Activated CD4-positive, alpha-beta T cell treated with anti-CD3 and anti-CD28 coated beads, Interleukin-2, amount 50 U/mL, for 16 hours (primary cell): ENCODE measurements around the gene ST8SIA1.
"Not testable (repeated sequence)": the region's sequence is repeated elsewhere in the genome, so short reads cannot be mapped to it uniquely, and the experiment has no call there.

Source experiments
- DNase-seq: peaks from one replicate; pipeline ENCODE4 v3.0.0-alpha.2; 2020

Gene ST8SIA1, protein sequence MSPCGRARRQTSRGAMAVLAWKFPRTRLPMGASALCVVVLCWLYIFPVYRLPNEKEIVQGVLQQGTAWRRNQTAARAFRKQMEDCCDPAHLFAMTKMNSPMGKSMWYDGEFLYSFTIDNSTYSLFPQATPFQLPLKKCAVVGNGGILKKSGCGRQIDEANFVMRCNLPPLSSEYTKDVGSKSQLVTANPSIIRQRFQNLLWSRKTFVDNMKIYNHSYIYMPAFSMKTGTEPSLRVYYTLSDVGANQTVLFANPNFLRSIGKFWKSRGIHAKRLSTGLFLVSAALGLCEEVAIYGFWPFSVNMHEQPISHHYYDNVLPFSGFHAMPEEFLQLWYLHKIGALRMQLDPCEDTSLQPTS

DNA sequence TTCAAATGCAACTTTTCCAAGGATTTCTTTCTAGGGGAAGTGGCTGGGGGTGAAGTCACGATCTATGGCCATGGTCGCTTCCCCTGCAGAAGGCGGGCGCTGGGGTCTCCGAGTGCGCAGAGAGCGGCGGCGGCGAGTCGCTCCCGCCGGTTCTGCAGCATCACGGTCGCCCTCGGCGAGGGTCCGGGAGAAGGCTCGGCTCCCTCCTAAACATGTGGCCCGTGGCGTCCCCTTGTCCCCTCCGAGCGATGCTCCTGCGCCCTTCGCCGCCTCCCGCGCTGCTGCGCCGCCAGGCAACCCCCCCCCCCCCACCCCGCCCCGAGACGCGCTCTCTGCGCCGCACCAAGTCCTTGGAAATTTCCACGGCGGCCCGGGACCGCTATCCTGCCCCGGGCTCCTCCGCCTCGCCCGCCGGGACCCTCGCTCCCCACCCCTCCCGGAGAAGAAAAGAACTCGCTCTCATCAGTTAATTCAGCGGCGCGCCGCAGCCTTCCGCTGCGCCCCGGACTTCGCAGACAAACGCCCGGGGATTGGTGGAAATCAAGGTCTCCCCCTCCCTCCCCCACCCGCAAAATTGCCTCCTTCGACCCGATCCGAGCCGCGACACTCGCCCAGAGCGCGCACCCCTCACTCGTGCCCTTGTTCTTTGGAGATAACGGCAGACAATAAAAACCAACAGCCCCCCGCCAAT lies at the start of gene ST8SIA1:
ST8SIA1 (minus strand) TSS at position 298 of the 691 bp plus-strand sequence. CDS start 475 bp downstream, outside the sequence.
- peak; percentile 48 for DNase-seq

DNA sequence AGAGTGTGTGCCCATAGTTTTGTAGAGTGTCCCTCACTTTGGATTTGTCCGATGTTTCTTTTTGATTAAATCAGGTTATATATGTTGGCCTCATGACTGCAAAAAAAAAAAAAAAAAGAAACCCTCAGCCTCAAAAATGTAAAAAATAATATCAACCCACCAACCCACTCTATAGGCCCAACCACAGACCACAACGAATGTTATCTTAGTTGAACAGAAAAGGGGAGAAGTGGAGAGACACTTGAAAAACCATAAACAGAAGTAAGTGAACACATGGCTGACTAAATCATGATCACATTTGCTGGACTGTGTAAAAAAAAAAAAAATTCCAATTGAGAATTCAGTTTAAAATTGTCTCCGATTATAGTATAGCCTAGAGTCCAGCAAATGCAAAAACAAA lies 45.5 kb upstream of the ST8SIA1 start:
- no peak for DNase-seq

DNA sequence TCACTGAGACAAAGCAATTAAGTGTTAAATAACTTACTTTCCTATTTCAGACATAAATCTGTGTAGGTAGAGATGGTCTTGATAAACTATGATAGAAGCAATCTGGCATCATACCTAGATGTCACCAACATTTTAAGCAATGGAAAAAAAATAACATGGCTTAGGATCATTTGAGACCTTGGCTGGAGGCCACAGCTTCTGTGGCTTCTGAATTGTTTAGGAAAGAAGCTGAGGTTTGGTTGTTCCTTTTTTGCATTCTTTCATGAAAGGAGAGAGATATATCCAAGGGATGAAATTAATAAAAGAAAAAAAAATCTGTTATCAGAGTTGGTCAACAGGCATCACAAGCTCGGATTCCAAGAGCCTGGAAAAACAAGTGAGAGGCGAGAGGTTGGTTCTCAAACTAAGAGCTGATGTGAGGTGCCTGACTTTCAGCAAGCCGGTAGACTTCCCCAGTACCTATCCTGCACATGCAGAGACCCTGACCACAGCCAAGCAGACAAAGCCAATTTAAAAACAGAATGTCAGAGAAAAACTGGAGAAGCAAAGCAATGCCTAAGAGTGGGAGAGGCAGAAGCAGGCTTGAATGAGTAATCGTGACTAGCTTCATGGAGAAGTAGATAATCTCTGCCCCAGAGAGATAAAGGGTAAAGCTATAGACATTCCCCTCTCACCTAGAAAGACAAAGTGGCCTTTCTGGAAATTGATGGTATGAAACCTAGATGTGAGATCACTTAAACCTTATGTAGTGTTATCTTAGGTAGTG lies 43.4 kb upstream of the ST8SIA1 start:
- DNase-seq = no peak

DNA sequence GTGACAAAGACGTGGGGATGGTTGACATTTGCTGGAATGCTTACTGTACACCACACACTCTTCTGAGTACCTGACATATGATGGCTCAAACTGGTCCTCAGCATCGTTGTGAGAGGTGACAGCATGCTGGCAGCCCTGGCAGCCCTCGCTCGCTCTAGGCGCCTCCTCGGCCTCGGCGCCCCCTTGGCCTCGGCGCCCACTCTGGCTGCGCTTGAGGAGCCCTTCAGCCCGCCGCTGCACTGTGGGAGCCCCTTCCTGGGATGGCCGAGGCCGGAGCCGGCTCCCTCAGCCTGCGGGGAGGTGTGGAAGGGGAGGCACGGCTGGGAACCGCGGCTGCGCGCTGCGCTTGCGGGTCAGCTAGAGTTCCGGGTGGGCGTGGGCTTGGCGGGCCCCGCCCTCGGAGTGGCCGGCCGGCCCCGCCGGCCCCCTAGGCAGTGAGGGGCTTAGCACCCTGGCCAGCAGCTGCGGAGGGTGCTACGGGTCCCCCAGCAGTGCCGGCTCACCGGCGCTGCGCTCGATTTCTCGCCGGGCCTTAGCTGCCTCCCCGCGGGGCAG lies 42.2 kb upstream of the ST8SIA1 start:
- not testable (repeated sequence) for DNase-seq

DNA sequence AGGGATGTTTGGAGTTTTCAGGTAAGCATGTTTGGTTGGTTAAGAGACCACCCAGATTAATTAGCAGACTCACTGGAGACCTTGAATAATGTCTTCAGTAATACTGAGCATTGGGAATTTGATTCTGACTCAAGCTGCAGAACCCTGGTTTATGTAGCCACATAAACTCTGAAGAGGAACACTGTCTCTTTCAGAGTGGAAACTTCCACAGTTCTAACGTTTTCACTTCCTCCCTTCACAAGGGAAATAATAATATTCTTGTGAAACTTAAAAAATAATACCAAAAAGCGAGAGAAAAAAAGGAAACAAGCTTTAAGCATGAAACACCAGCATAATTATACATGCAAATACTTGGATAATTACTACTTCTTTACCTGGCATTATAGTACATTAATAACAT lies 40.0 kb upstream of the ST8SIA1 start:
- DNase-seq = no peak

DNA sequence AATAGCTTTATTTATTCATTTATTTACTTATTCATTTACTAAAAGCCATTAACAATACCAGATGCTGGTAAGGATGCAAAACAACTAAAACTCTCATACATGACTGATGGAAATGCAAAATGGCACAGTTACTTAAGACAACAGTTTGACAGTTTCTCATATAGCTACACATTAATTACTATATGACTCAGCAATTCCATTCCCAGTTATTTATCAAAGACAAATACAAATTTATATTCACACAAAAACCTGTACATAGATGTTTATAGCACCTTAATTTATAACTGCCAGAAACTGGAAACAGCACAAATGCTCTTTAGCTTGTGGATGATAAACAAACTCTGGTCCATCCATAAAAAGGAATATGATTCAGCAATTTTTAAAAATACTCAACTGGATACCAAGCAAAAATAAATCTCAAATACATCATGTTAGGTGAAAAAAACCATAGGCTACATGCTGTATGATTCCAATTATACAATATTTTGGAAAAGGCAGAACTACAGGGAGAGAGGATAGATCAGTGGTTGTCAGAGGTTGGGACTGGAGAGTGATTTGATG lies 37.9 kb upstream of the ST8SIA1 start:
- DNase-seq = no peak

DNA sequence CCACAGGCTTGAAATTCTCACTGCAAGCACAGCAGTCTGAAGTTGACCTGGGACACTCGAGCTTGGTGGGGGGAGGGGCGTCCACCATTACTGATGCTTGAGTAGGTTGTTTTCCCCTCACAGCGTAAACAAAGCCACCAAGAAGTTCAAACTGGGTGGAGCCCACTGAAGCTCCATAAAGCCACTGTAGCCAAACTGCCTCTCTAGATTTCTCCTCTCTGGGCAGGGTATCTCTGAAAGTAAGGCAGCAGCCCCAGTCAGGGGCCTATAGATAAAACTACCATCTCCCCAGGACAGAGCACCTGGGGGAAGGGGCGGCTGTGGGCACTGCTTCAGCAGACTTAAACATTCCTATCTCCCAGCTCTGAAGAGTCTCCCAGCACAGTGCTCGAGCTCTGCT lies 31.7 kb upstream of the ST8SIA1 start:
- no peak for DNase-seq

DNA sequence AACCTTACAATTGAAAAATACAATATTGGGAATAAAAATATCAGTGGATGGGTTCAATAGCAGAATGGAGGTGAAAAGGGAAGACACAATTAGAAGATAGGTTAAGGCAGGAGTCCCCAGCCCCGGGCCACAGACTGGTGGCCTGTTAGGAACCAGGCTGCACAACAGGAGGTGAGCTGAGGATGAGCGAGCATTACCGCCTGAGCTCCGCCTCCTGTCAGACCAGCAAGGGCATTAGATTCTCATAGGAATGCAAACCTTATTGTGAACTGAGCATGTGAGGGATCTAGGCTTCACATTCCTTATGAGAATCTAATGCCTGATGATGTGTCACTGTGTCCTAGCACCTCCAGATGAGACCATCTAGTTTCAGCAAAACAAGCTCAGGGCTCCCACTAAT lies 27.3 kb upstream of the ST8SIA1 start:
- DNase-seq = no peak

DNA sequence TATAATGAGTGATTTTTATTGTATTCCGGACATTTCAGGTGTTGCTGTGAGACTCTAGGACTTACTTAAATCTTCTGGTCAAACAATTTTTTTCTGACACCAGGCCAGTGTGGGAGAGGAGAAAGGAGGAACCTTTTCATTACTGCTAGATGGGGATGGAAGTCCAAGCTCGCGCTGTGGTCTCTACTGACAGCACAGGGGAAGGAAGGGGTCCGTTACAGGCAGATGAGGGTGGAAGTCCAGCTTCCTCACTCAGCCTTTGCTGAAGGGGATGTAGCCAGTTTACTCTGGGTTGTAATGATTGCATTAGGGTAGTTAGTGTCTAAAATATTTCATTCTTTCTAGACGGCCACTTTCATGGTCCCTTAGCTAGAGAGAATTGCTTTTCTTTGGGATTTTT lies 26.3 kb upstream of the ST8SIA1 start:
- DNase-seq = no peak

DNA sequence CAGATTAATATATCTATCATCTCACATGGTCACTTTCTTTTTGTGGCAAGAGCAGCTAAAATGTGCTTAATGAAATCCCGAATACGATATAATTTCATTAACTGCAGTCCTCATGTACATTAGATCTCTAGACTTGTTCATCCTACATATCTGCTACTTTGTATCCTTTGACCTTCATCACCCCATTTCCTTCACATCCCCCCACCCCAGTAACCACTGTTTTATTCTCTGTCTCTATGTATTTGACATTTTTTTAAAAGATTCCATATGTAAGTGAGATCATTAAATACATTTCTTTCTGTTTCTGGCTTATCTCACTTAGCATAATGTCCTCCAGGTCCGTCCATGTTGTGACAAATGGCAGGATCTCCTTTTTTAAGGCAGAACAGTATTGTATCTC lies 23.0 kb upstream of the ST8SIA1 start:
- no peak for DNase-seq

DNA sequence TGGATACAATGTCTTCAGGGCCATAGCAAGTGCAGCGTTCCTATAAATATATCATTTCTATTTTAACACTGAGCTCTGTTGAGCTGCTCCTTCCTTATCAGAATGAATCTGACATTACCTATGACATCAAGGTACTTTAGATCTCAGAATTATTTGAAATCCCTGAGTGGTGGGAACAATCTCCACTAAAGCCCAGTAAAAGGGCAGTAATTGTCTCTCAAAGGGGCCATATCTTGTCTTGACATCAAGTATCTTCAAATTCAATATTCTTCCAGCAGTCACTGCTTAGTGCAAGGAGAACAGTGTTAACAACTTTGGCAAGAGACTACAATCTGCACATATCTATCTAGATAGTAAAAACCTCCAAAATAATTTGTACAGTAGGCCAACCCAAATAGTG lies 21.7 kb upstream of the ST8SIA1 start:
- DNase-seq = no peak

DNA sequence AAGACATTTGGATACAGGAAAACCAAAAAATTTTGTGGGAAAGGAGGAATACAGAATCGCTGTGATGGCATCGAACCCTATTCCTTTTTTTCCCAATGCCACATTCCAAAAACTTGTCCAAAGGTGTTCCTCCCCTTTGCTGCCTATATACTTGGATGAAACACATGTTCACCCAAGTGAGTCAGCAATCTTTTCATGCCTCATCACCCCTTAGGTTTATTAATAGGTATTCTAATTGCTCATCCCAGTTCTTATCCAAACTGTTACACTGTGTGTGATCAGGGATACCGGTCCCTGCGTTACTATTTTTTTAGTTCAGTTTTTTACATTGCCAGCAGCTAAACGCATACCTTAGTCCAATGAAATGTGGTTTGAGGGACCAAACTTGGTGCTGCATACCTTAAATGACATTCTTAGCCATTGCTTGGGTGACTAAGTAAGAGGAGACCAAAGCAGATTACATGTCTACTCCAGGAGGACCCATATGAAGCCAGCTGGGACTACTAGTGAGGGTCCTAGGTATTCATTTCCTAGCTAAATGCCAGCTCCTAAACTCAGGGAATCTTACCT lies 20.6 kb upstream of the ST8SIA1 start:
- no peak for DNase-seq

DNA sequence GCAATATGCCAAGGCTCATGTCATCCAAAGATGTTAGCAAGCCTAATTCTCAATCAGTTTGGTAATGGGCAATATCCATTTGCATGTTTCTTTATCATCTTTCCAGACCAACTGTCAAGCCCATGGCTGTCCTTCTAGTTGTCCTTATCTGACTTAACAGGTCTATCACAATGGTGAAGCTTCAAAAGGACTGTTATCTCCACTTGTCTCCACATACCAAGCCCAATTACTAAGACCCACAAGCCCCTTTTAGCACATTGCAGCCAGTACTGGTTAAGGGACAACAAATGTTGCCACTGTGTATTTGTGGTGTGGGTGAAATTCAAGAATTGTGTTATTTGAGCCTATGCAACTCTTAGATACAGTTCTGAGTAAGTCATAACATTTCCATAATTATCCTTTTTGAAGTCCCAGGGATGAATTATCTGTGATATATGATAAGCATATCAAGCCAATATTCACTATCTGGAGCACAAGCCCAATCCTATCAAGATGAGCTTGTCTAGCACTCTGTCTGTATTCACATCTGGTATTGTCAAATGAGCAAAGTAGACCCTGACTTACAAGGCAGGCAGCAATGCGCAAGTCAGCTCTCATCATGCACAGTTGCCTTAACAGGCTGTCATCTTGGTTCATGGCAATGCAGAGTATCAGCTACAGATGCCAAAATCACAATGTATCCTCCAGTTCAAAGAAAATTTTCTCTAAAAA lies 19.3 kb upstream of the ST8SIA1 start:
- no peak for DNase-seq

DNA sequence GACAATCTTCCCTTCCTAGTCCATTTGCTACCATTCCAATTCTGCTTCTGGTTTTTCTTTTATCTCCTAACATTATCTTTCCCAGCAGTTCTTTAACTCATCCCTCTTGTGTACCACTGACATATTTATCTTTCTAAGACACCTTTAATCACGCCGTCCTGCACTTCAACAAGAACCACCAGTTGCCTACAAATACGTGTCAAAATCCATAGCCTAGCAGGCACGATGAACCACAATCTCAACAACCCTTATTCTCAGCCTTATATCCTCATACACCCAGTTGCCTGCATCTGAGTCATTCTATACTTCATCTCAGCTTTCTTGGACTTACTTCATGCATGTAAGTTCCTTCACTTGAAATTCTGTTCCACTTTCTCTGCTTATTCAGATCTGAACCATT lies 16.4 kb upstream of the ST8SIA1 start:
- DNase-seq = no peak

DNA sequence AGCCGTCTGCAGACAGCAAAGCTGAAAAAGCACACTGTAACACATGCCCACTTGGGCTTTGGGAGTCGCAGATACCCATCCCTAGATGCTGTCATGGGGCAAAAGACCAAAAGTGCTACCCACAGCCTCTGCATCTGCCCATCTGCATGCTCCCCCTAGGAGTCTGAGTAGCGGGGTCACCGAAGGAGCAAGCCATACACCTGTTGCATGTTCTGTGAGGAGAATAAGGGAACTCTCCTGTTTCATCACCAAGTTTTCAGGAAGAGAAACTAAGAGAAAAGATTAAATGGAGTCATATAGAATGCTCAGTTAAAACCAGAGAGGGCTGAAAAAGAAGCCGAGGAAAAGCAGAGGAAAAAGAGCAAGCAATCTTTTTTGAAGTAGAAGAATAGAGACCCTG lies 13.7 kb upstream of the ST8SIA1 start:
- no peak for DNase-seq

DNA sequence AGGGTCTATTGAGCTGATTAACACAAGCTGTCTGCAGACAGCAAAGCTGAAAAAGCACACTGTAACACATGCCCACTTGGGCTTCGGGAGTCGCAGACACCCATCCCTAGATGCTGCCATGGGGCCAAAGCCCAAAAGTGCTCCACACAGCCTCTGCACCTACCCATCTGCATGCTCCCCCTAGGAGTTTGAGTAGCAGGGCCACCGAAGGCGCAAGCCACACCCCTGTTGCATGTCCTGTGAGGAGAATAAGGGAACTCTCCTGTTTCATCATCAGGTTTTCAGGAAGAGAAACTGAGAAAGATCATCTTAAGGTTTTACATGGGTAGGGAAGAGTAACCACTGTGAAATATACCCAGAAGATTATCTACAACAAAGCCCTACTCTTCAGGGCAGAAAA lies 5.6 kb upstream of the ST8SIA1 start:
- DNase-seq = no peak

DNA sequence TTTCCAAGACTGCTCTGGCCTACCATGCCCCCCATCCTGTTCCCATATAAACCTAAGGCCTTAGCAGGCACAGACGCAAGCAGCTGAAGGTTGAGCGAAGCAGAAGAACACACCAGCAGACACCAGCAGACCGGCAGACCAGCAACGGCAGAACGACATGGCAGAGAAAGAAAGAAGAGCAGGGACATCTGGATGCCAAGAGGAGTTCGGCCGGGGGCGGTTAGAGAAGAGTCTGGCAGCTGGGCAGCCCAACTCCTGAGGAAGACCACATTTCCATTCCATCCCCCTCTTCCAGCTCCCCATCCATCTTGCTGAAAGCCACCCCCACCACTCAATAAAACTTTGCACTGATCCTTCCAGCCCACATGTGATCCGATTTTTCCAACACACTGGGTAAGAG lies 5.2 kb upstream of the ST8SIA1 start:
- no peak for DNase-seq

DNA sequence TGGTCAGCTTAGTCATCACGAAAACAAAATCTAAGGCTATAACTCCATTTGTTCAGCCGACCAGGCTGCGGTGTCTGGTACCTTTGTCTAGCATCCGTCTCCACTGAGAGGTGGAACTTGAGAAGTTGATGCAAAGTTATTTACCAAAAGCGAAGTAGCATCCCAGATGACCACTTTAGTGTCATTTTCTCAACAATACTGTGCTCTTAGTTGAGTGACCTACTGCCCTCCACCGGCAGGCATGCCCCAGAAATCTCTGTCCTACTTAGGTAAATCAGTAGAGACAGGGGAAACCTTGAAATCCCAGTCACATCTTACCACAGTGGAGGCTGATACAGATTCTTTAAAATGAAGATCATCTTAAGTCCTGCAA lies 1.3 kb upstream of the ST8SIA1 start:
- no peak for DNase-seq

DNA sequence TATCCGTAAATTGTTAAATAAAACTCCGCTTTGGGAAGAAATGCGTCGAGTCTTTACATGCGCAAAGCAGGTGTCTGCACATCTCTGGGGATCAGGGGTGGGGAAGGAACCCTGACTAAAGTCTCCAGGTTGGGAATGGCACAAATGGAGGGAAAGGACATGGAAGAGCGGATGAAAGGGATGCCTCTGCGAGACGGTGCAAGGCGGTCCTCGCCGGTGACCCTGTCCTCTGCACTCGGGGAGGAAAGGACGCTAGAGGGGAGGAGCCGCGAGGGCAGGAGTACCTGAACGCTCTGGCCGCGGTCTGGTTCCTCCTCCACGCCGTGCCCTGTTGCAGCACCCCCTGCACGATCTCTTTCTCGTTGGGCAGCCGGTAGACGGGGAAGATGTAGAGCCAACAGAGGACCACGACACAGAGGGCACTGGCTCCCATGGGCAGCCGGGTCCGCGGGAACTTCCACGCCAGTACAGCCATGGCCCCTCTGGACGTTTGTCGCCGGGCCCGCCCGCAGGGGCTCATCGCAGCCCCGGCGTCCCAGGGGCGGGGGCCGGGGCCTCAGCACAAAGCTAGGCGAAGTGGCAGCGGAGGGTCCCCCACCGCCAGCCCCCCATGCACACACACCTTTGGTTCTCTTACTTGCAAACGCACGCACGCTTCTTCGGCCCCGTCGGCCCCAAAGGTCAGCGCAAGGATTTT lies 646 bp downstream of the ST8SIA1 start:
- no peak for DNase-seq

DNA sequence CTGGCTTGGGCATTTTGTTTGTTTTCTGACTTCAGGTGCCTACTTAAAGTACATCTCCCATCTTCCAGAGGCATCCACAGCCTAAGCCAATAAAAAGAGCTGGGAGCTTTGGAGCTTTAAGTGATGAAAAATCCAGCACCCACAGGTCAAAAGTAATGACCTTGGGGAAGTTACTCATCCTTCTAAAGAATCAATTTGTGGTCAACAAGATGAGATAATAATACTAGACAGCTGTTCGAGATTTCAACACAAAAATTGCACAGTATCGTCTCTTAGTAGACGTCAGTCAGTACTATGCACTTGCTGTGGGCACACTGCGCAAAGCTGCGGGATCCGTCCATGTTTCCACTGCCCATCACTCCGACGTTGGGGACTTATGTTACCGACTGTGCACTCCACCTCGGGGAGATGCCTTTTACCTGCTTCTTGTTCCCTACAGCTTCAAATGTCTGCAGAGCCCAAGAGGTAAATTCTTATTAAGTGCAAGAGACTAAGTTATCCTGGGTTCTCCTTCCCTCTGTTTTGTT lies 1.3 kb downstream of the ST8SIA1 start:
- DNase-seq = no peak

DNA sequence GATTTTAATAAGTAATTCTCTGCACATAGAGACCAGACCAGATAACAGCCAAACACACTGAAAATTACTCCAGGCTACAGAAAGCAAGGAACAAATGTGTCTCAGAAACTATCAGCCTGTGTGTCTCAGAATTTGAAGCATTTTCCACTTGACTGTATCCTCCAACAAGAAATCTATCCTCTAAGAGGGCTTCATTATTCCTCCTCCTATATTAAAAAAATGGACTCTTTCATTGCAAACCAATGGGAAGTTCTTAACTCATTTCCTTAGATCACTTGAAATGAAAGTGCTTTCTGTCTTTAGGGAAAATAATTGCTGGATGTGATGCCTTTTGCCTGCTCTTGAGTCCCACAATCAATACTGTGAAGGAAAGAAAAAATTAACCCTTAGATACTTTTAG lies 2.3 kb downstream of the ST8SIA1 start:
- DNase-seq = no peak
